Smooth muscle cell (in vitro differentiated cells): ENCODE results near the gene SLC15A3. TPM values are rescaled to one million over a fixed set of nuclear protein-coding genes. Genes with fewer than 3 reads are reported as not detected.

Source experiments
- DNase-seq: peaks from one replicate; lab custom pipeline; 2025; ENCODE audit not compliant: unreplicated experiment; lab: John Stamatoyannopoulos, UW
- H2AFZ ChIP-seq: fragments of 200-600 bp; sonication (generic); 2 replicates; pipeline ENCODE4 v1.6.0; 2016; ENCODE audit warnings: antibody characterized with exemption, low read depth, mild to moderate bottlenecking
- H3F3A ChIP-seq: fragments of 200-600 bp; sonication (generic); 2 replicates; pipeline ENCODE4 v1.6.0; 2017; ENCODE audit warnings: antibody characterized with exemption, low read depth
- H3K27ac ChIP-seq: fragments of 200-600 bp; sonication (generic); 2 replicates; pipeline ENCODE4 v1.5.1; 2016; ENCODE audit warnings: low read depth, mild to moderate bottlenecking
- H3K27me3 ChIP-seq: fragments of 200-600 bp; sonication (generic); 2 replicates; pipeline ENCODE4 v1.6.1; 2016; ENCODE audit warnings: low read depth, mild to moderate bottlenecking
- H3K36me3 ChIP-seq: fragments of 200-600 bp; sonication (generic); 2 replicates; pipeline ENCODE4 v1.5.1; 2016; ENCODE audit warnings: low read depth
- H3K4me1 ChIP-seq: fragments of 200-600 bp; sonication (generic); 2 replicates; pipeline ENCODE4 v1.5.1; 2016; ENCODE audit warnings: low read depth
- H3K4me2 ChIP-seq: fragments of 200-600 bp; sonication (generic); 2 replicates; pipeline ENCODE4 v1.6.0; 2016; ENCODE audit warnings: mild to moderate bottlenecking
- H3K4me3 ChIP-seq: fragments of 200-600 bp; sonication (generic); 2 replicates; pipeline ENCODE4 v1.5.1; 2016; ENCODE audit warnings: mild to moderate bottlenecking
- H3K79me2 ChIP-seq: fragments of 200-600 bp; sonication (generic); 2 replicates; pipeline ENCODE4 v1.6.0; 2016; ENCODE audit warnings: low read depth, mild to moderate bottlenecking
- H3K9ac ChIP-seq: fragments of 200-600 bp; sonication (generic); 2 replicates; pipeline ENCODE4 v1.6.0; 2016; ENCODE audit warnings: low read depth
- H3K9me3 ChIP-seq: fragments of 200-600 bp; sonication (generic); replicated peaks from 2 replicates; pipeline ENCODE4 v1.5.1; 2016; ENCODE audit warnings: low read depth
- H4K20me1 ChIP-seq: fragments of 200-600 bp; sonication (generic); 2 replicates; pipeline ENCODE4 v1.6.0; 2016; ENCODE audit warnings: low read depth
- CTCF ChIP-seq: fragments of 200-600 bp; sonication (generic); IDR thresholded peaks from 2 replicates; pipeline ENCODE4 v1.5.1; 2017; ENCODE audit warnings: borderline replicate concordance, mild to moderate bottlenecking, antibody characterized with exemption; ENCODE audit not compliant: insufficient read depth, poor library complexity, severe bottlenecking
- WGBS: methylation state at CpG from one replicate; pipeline ENCODE4 v1.1.7; 2016; ENCODE audit warnings: low lambda C conversion rate; 5-methylcytosine and 5-hydroxymethylcytosine counted together
- polyA plus RNA-seq: library from polyadenylated mRNA; unstranded; fragments of >200 nt; fragmentation: Nextera tagmentation; extraction: Ambion mirVana; gene quantifications from 2 replicates; pipeline ENCODE4 v1.2.1, GENCODE V29; 2016
- total RNA-seq: library from RNA; depleted of rRNA; stranded (reverse); fragments of >200 nt; gene quantifications from 2 replicates; pipeline ENCODE4 v1.2.3, GENCODE V29; 2014

Gene SLC15A3
- total and polyA plus RNA-seq, 2 experiments from 2014 or later: 0.27 to 0.33 TPM

GRCh38 chr11:60995798-60996197, 43.8 kb upstream of the SLC15A3 start:
- no peaks in the 10 kb centered on the region for H3F3A ChIP-seq
- H3K27ac ChIP-seq: no peak overlapping the region
- no peak overlapping the region for H3K4me3 ChIP-seq
- no peak for DNase-seq
- no peak overlapping the region for H2AFZ ChIP-seq
- 85% methylated on average over 7 of the region's 7 CpGs for WGBS
- H3K36me3 ChIP-seq: no peaks in the 10 kb centered on the region
- no peak overlapping the region for H3K9ac ChIP-seq
- no peaks in the 10 kb centered on the region for H3K9me3 ChIP-seq
- no peaks in the 10 kb centered on the region for H3K79me2 ChIP-seq
- no peaks in the 10 kb centered on the region for H3K4me1 ChIP-seq
- H3K4me2 ChIP-seq: no peak overlapping the region
- peaks cover 15% of the 10 kb centered on the region for H3K27me3 ChIP-seq
- no peaks in the 10 kb centered on the region for H4K20me1 ChIP-seq
- no peak for TF ChIP-seq CTCF

GRCh38 chr11:60994541-60995080, 42.6 kb upstream of the SLC15A3 start:
- Histone ChIP-seq H4K20me1 (no peaks in the 10 kb centered on the region), H3K27ac (no peak overlapping the region), H3K4me2 (no peak overlapping the region), H3F3A (no peaks in the 10 kb centered on the region), H3K36me3 (no peaks in the 10 kb centered on the region), H3K4me3 (no peak overlapping the region), H3K4me1 (no peaks in the 10 kb centered on the region), H3K27me3 (peaks cover 6% of the 10 kb centered on the region), H3K9me3 (no peaks in the 10 kb centered on the region), H2AFZ (no peak overlapping the region), H3K9ac (no peak overlapping the region), H3K79me2 (no peaks in the 10 kb centered on the region)
- TF ChIP-seq CTCF: no peak
- no peak for DNase-seq
- 89% methylated on average over 7 of the region's 7 CpGs for WGBS

DNA sequence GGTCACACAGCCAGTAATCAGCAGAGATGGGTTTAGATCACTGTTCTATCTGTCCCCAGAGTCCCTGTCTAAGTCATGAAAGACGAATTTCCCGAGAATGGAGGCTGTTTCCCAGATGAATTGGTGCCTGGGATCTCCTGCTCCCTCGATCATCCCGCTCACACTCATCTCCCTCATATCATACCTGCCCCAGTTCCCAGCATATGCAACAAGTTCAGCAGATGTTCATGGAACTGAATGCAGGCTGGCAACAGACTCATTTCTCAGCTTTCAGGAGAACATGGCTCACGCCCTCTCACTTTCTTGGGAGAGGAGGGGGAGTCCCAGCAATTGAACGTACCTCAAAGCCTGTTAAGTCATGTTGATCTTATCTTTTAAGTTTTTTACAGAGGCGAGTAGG, 41.6 kb upstream of the SLC15A3 start:
- Histone ChIP-seq H3K79me2 (no peaks in the 10 kb centered on the region), H3K27ac (no peak overlapping the region), H3K9ac (no peak overlapping the region), H3K4me3 (no peak overlapping the region), H3K9me3 (no peaks in the 10 kb centered on the region), H4K20me1 (no peaks in the 10 kb centered on the region), H3K27me3 (peaks cover 6% of the 10 kb centered on the region), H2AFZ (no peak overlapping the region), H3F3A (no peaks in the 10 kb centered on the region), H3K36me3 (no peaks in the 10 kb centered on the region), H3K4me2 (no peak overlapping the region), H3K4me1 (no peaks in the 10 kb centered on the region)
- TF ChIP-seq CTCF: no peak
- DNase-seq: no peak
- WGBS: 69% methylated on average over 7 of the region's 7 CpGs

DNA sequence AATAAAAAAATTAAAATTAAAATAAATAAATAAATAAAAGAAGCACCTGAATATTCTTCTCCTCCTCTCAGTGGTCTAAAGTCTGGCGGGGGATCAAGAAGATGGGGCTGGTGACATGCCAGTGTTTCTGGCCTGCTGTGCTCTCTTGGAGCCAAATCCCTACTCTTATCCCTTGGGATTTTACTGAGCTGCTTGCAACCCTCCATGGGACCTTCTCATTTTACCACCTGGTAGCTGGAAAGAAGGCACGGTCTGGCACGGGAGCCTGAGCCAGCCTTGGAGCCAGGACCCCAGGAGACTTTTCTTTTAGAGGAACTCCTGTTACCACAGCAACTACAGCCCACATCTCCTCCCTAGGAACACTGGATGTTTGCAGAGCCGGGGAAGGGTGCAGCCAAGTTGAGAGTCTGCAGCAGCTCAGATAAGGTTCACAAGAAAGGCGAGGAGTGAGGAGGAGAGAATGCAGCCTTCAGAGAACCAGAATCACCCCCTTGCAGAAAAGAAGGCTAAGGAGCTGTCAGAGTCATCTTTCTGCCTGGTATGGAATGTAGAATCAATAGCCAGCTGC, 41.0 kb upstream of the SLC15A3 start:
- H4K20me1 ChIP-seq: no peaks in the 10 kb centered on the region
- H3K4me1 ChIP-seq: no peaks in the 10 kb centered on the region
- DNase-seq: no peak
- H3K9ac ChIP-seq: no peak overlapping the region
- no peak overlapping the region for H3K27ac ChIP-seq
- H3K4me2 ChIP-seq: no peak overlapping the region
- H3K4me3 ChIP-seq: no peak overlapping the region
- H3K79me2 ChIP-seq: no peaks in the 10 kb centered on the region
- H3K36me3 ChIP-seq: no peaks in the 10 kb centered on the region
- TF ChIP-seq CTCF: no peak
- H2AFZ ChIP-seq: no peak overlapping the region
- H3K27me3 ChIP-seq: peaks cover 6% of the 10 kb centered on the region
- WGBS: 71% methylated on average over 5 of the region's 5 CpGs
- no peaks in the 10 kb centered on the region for H3K9me3 ChIP-seq
- no peaks in the 10 kb centered on the region for H3F3A ChIP-seq
